Small intestine (tissue), 7 donors: Measurements from ENCODE around the gene TRIM40. TPM values are rescaled to one million over a fixed set of nuclear protein-coding genes. Genes with fewer than 3 reads are reported as not detected.
A peak's percentile ranks its signal among the peaks of the same experiment; 100 is the strongest.

Source experiments
- DNase-seq, 2 donors: peaks; one replicate each; pipeline versions ENCODE4 v3.0.0 to v3.0.0-alpha.2; 2013
- FAIRE-seq: peaks from 2 replicates; lab custom pipeline; 2012; peaks lifted over from hg19 to GRCh38; lab: Jason Lieb, UNC
- H3K27ac ChIP-seq, 3 donors: one replicate each; pipeline ENCODE4 v1.5.1; 2013; ENCODE audit warnings: low read length in 2 of 3, mild to moderate bottlenecking in 2 of 3, control low read depth in 1 of 3, inconsistent platforms in 1 of 3, low read depth in 1 of 3, moderate library complexity in 1 of 3
- H3K27me3 ChIP-seq, 3 donors: one replicate each; pipeline ENCODE4 v1.6.1; 2013; ENCODE audit warnings: low read length in 3 of 3, inconsistent platforms in 1 of 3; ENCODE audit not compliant: control insufficient read depth in 3 of 3, insufficient read depth in 3 of 3
- H3K36me3 ChIP-seq, 3 donors: one replicate each; pipeline ENCODE4 v1.6.1; 2013; ENCODE audit warnings: low read length in 3 of 3, inconsistent platforms in 1 of 3, low read depth in 1 of 3, mild to moderate bottlenecking in 1 of 3, moderate library complexity in 1 of 3; ENCODE audit not compliant: control insufficient read depth in 3 of 3, insufficient read depth in 2 of 3
- H3K4me1 ChIP-seq, 3 donors: one replicate each; pipeline ENCODE4 v1.6.1; 2013; ENCODE audit warnings: low read length in 2 of 3, inconsistent platforms in 1 of 3, low read depth in 1 of 3, mild to moderate bottlenecking in 1 of 3, moderate library complexity in 1 of 3; ENCODE audit not compliant: control insufficient read depth in 3 of 3, insufficient read depth in 2 of 3
- H3K4me3 ChIP-seq, 3 donors: one replicate each; pipeline ENCODE4 v1.5.1; 2013; ENCODE audit warnings: low read length in 3 of 3, control low read depth in 1 of 3, inconsistent platforms in 1 of 3, low read depth in 1 of 3, mild to moderate bottlenecking in 1 of 3, moderate library complexity in 1 of 3
- H3K9me3 ChIP-seq, 2 donors: one replicate each; pipeline ENCODE4 v1.6.1; 2013; ENCODE audit warnings: low read depth in 1 of 2, low read length in 1 of 2; ENCODE audit not compliant: control insufficient read depth in 2 of 2, insufficient read depth in 1 of 2
- WGBS, 3 donors: extraction: QIAGEN DNeasy Blood & Tissue Kit; methylation state at CpG; one replicate each; pipeline ENCODE4 v1.1.7; 2013; 5-methylcytosine and 5-hydroxymethylcytosine counted together
- polyA plus RNA-seq, 4 donors: library from polyadenylated mRNA; stranded (reverse) in 3 of 4; unstranded in 1 of 4; fragments of 200-250 nt in 3 of 4; fragments of 120-200 nt in 1 of 4; gene quantifications; one replicate each; pipeline versions ENCODE4 v1.2.1 to v1.2.3, GENCODE V29; 2013
- donor health status: healthy with polysubstance abuse.
- donor health status: control.
- donor health status: control.
- donor health status: Bipolar disorder and iron deficiency.
- donor health status: healthy.

Gene TRIM40
- polyA plus RNA-seq, 4 donors, result 1.6 to 19.5 (median 9.1) TPM

DNA sequence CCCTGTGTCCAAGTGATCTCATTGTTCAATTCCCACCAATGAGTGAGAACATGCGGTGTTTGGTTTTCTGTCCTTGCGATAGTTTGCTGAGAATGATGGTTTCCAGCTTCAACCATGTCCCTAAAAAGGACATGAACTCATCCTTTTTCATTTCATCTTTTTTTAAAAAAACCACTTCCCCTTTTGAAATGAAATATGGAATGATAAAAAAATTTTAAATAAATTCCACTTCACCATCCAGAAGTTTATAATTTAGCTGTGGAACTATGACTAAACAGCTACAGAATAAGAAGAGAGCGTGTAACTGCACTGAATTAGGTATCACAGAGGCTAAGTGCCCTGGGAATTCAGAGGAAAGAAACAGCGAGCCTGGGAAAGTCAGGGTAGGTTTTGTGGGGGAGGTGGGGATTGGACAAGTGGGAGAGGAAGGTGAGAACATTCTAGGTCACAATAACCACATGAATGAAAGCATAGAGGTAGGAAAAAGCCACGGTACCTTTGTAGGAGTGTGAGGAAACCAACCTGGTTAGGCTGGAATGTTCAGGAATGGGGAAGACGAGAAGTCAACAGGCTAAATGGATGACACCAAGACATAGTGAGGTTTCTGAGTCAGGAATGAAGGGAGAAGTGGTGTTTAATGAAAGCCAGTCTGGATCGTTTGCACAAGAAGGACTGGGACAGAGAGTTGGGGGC, 14.1 kb downstream of the TRIM40 start:
- H3K36me3 ChIP-seq, result peaks cover 0 to 17% (median 2%) of the 10 kb centered on the region in 3 donors
- no peaks in the 10 kb centered on the region for H3K27me3 ChIP-seq
- FAIRE-seq (no peak), DNase-seq (no peak)
- H3K4me1 ChIP-seq, result peaks cover 10 to 44% (median 11%) of the 10 kb centered on the region in 3 donors
- no peaks in the 10 kb centered on the region for H3K9me3 ChIP-seq
- no peak overlapping the region for H3K27ac ChIP-seq
- WGBS, 3 donors, result 72 to 89% (median 78%) methylated on average over 7 of the region's 7 CpGs
- no peak overlapping the region for H3K4me3 ChIP-seq

DNA sequence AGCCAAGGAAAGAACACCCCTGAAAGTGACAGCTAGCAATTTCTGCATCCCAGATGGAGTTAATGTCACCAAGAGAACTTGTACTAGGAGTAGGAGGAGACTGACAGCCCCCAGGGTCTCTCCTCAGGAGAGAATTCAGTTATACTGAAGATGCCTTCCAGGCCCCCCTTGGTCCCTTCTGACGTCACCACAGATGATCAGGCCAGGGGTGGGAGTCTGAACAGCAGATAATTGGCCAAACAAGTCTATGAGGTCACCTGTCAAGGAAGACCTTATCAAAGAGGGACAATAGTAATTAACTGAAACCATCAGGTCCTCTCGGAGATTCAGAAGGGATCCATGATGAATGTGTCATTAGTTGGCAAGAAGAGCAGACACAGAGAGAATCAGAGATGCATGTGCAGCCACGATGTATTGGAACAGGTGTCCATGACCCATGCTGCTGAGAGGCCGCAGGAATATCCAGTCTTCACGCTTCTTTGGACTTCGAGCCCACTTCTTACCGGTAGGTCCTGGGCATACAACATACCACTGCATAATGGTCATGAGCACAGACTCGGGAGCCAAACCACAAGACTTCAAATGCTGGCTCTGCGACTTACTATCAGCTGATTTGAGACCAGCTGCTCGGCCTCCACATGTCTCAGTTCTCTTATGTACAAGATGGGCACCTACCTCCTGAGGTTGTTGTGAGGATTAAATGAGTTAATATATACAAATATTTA, 14.9 kb downstream of the TRIM40 start:
- Histone ChIP-seq H3K36me3 (peaks cover 0 to 15% (median 2%) of the 10 kb centered on the region in 3 donors), H3K9me3 (no peaks in the 10 kb centered on the region), H3K27ac (no peak overlapping the region), H3K27me3 (no peaks in the 10 kb centered on the region), H3K4me3 (no peak overlapping the region), H3K4me1 (peaks cover 7 to 45% (median 12%) of the 10 kb centered on the region in 3 donors)
- FAIRE-seq (no peak), DNase-seq (peak in 1 of 2 donors; percentile 40)
- WGBS, 3 donors, result 78 to 83% (median 79%) methylated on average over 10 of the region's 10 CpGs

GRCh38 chr6:30151580-30151979, 15.6 kb downstream of the TRIM40 start:
- no peaks in the 10 kb centered on the region for H3K27me3 ChIP-seq
- DNase-seq, result no peak
- H3K27ac ChIP-seq, result peak overlapping the region in 1 of 3 donors; percentile 14
- peaks cover 0 to 12% (median 2%) of the 10 kb centered on the region in 3 donors for H3K36me3 ChIP-seq
- no peaks in the 10 kb centered on the region for H3K9me3 ChIP-seq
- no peak for FAIRE-seq
- WGBS, 3 donors, result 45 to 59% (median 52%) methylated on average over 3 of the region's 3 CpGs
- no peak overlapping the region for H3K4me3 ChIP-seq
- H3K4me1 ChIP-seq, result peaks cover 8 to 50% (median 13%) of the 10 kb centered on the region in 3 donors

DNA sequence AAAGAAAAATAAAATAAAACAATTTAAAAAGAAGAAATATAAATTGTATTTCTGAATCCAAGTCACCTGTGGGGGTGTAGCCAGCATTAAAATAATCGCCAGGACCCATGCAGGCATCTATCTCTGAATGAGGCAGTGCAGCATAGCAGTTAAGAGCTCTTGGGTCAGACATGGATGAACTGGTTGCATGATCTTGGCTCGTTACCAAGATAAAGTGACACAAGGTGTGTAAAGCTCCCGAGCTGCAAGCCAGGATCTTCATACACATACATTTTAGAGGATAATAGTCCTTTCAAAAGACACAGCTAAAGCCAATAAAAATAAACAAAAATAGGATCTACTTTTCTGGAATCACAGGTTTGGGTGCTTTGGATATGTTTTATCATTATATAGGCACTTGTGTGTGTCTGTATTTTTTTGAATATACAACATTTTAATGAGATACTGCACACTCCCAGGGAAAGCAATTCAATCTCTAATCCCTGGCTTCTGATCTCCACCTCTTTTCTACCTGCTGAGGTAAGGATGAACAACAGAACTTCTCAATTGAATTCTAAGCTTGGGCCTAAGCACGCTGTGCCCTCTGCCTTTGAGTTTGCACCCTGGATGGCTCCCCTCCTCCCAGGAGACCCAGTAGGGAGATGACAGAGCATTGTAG, 16.2 kb downstream of the TRIM40 start:
- peak; percentile 52 to 68 for DNase-seq
- Histone ChIP-seq H3K9me3 (no peaks in the 10 kb centered on the region), H3K36me3 (peaks cover 0 to 8% (median 2%) of the 10 kb centered on the region in 3 donors), H3K4me3 (no peak overlapping the region), H3K4me1 (peaks cover 11 to 54% (median 16%) of the 10 kb centered on the region in 3 donors), H3K27me3 (no peaks in the 10 kb centered on the region), H3K27ac (peak overlapping the region in 1 of 3 donors; percentile 14)
- no peak for FAIRE-seq
- 38 to 58% (median 46%) methylated on average over 4 of the region's 4 CpGs for WGBS, 3 donors

- FAIRE-seq, result no peak
- H3K4me1 ChIP-seq, result peaks cover 11 to 54% (median 16%) of the 10 kb centered on the region in 3 donors
Measured at GRCh38 chr6:30152910-30153610, 17.1 kb downstream of the TRIM40 start.

GRCh38 chr6:30154061-30154460, 18.1 kb downstream of the TRIM40 start:
- H3K9me3 ChIP-seq, result no peaks in the 10 kb centered on the region
- FAIRE-seq (no peak), DNase-seq (no peak)
- 80 to 85% (median 84%) methylated on average over 17 of the region's 17 CpGs for WGBS, 3 donors
- H3K4me1 ChIP-seq, result peaks cover 11 to 54% (median 16%) of the 10 kb centered on the region in 3 donors
- H3K4me3 ChIP-seq, result no peak overlapping the region
- peaks cover 0 to 4% (median 0%) of the 10 kb centered on the region in 3 donors for H3K36me3 ChIP-seq
- no peaks in the 10 kb centered on the region for H3K27me3 ChIP-seq
- peak overlapping the region in 2 of 3 donors; percentile 24 to 95 for H3K27ac ChIP-seq

More at GRCh38 chr6:30152910-30153610, 17.1 kb downstream of the TRIM40 start:
- H3K36me3 ChIP-seq, result peaks cover 0 to 4% (median 0%) of the 10 kb centered on the region in 3 donors
- H3K27me3 ChIP-seq, result no peaks in the 10 kb centered on the region
- no peak for DNase-seq
- H3K9me3 ChIP-seq, result no peaks in the 10 kb centered on the region
- 81 to 92% (median 83%) methylated on average over 3 of the region's 3 CpGs for WGBS, 3 donors
- H3K27ac ChIP-seq, result peak overlapping the region in 2 of 3 donors; percentile 24 to 95
- H3K4me3 ChIP-seq, result no peak overlapping the region

- no peaks in the 10 kb centered on the region for H3K27me3 ChIP-seq
- FAIRE-seq (peak; percentile 41), DNase-seq (peak; percentile 91 to 96)
- 13 to 37% (median 29%) methylated on average over 12 of the region's 12 CpGs for WGBS, 3 donors
- H3K9me3 ChIP-seq, result no peaks in the 10 kb centered on the region
- peaks cover 11 to 54% (median 16%) of the 10 kb centered on the region in 3 donors for H3K4me1 ChIP-seq
- H3K36me3 ChIP-seq, result peaks cover 0 to 4% (median 0%) of the 10 kb centered on the region in 3 donors
- no peak overlapping the region for H3K4me3 ChIP-seq
- H3K27ac ChIP-seq, result peak overlapping the region; percentile 79 to 95 (median 83)
Measured at GRCh38 chr6:30154709-30155519, 19.0 kb downstream of the TRIM40 start.
